Measurements from ENCODE around the gene NDST3.

DNA sequence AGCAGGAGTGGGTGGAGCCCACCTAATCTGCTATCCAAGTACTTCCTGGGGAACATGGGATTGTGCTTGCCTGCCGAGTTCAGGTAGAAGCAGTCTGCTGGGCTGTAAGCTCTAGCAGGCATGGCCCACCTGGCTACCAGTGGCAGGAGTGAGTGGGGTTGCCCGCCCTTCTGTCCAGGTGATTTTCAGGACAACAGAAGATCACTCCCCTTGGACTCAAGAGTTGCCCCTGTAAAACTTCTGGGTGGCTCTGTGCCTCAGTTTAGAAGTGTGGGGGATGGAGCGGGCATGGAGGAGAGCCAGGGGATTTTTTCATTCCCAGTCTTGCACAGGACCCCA, 43.5 kb downstream of the NDST3 start:
- TF ChIP-seq, protein P1, sequence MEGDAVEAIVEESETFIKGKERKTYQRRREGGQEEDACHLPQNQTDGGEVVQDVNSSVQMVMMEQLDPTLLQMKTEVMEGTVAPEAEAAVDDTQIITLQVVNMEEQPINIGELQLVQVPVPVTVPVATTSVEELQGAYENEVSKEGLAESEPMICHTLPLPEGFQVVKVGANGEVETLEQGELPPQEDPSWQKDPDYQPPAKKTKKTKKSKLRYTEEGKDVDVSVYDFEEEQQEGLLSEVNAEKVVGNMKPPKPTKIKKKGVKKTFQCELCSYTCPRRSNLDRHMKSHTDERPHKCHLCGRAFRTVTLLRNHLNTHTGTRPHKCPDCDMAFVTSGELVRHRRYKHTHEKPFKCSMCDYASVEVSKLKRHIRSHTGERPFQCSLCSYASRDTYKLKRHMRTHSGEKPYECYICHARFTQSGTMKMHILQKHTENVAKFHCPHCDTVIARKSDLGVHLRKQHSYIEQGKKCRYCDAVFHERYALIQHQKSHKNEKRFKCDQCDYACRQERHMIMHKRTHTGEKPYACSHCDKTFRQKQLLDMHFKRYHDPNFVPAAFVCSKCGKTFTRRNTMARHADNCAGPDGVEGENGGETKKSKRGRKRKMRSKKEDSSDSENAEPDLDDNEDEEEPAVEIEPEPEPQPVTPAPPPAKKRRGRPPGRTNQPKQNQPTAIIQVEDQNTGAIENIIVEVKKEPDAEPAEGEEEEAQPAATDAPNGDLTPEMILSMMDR (IDR thresholded peaks at IDR 0.05; ENCODE audit: low read depth, low read length) = no peak
- TF ChIP-seq POLR2A (IDR thresholded peaks at IDR 0.05; ENCODE audit: extremely low read depth, insufficient read length) (no peak), MYC (IDR thresholded peaks at IDR 0.05; ENCODE audit: low read depth, low read length) (no peak)
- TF ChIP-seq, protein P2, sequence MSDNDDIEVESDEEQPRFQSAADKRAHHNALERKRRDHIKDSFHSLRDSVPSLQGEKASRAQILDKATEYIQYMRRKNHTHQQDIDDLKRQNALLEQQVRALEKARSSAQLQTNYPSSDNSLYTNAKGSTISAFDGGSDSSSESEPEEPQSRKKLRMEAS (IDR thresholded peaks at IDR 0.05; ENCODE audit: low read depth, low read length) = no peak

Measured in NB4 (cell line).